Stimulated activated CD4-positive, alpha-beta T cell treated with anti-CD3 and anti-CD28 coated beads, Interleukin-15, amount 100 ng/mL, for 48 hours (primary cell): ENCODE data around the gene ROM1.
A peak's percentile ranks its signal among the peaks of the same experiment; 100 is the strongest.
"Not testable (repeated sequence)": the region's sequence is repeated elsewhere in the genome, so short reads cannot be mapped to it uniquely, and the experiment has no call there.

Source experiments
- DNase-seq, 2 donors: peaks; one replicate each; pipeline ENCODE4 v3.0.0-alpha.2; 2020; ENCODE audit warnings: low read depth in 2 of 2

ROM1 gene

GRCh38 chr11:62612366-62613290 is at the start of gene ROM1, which contains the start of gene EML3:
TSS of gene ROM1 (plus strand) at chr11:62613257. CDS start at chr11:62613282, 25 bp downstream.
TSS of gene EML3 (minus strand) at chr11:62612775. CDS start at chr11:62612457, 318 bp downstream.
- peak; percentile 74 to 84 for DNase-seq

- DNase-seq, result no peak
Observed at GRCh38 chr11:62565100-62565802, 47.8 kb upstream of the ROM1 start.

GRCh38 chr11:62566247-62566646 is 46.8 kb upstream of the ROM1 start:
- no peak for DNase-seq

- no peak for DNase-seq
Observed at GRCh38 chr11:62567018-62567633, 45.9 kb upstream of the ROM1 start.

- no peak for DNase-seq
Observed at GRCh38 chr11:62569611-62570010, 43.4 kb upstream of the ROM1 start.

- DNase-seq, result not testable (repeated sequence)
Observed at GRCh38 chr11:62570903-62571302, 42.2 kb upstream of the ROM1 start.

GRCh38 chr11:62571493-62571892 is 41.6 kb upstream of the ROM1 start:
- not testable (repeated sequence) for DNase-seq

- no peak for DNase-seq
Observed at GRCh38 chr11:62572431-62572830, 40.6 kb upstream of the ROM1 start.

- no peak for DNase-seq
Observed at GRCh38 chr11:62573006-62573591, 40.0 kb upstream of the ROM1 start.

GRCh38 chr11:62573592-62574362 is 39.3 kb upstream of the ROM1 start, which contains the start of gene EEF1G:
TSS of gene EEF1G (minus strand) at chr11:62573891. CDS start at chr11:62573842, 49 bp downstream.
- DNase-seq, result peak; percentile 97 to 98

GRCh38 chr11:62574363-62575071 is 38.5 kb upstream of the ROM1 start:
- no peak for DNase-seq

- DNase-seq, result no peak
Observed at GRCh38 chr11:62575156-62575555, 37.9 kb upstream of the ROM1 start.

- no peak for DNase-seq
Observed at GRCh38 chr11:62575837-62576236, 37.2 kb upstream of the ROM1 start.

GRCh38 chr11:62577046-62577714 is 35.9 kb upstream of the ROM1 start:
- no peak for DNase-seq

GRCh38 chr11:62578541-62578940 is 34.5 kb upstream of the ROM1 start:
- no peak for DNase-seq

GRCh38 chr11:62579252-62579651 is 33.8 kb upstream of the ROM1 start:
- no peak for DNase-seq

- DNase-seq, result no peak
Observed at GRCh38 chr11:62580959-62581715, 31.9 kb upstream of the ROM1 start.

GRCh38 chr11:62581735-62582134 is 31.3 kb upstream of the ROM1 start:
- DNase-seq, result not testable (repeated sequence)

- DNase-seq, result not testable (repeated sequence)
Observed at GRCh38 chr11:62585356-62585755, 27.7 kb upstream of the ROM1 start.
